DMS 273 (cell line): ENCODE data around the gene GTF2H2C.
A peak's percentile ranks its signal among the peaks of the same experiment; 100 is the strongest.
"Not testable (repeated sequence)": the region's sequence is repeated elsewhere in the genome, so short reads cannot be mapped to it uniquely, and the experiment has no call there.

Experiments
- DNase-seq: peaks from one replicate; lab custom pipeline; 2025; ENCODE audit not compliant: unreplicated experiment; lab: John Stamatoyannopoulos, UW

GTF2H2C gene

DNA sequence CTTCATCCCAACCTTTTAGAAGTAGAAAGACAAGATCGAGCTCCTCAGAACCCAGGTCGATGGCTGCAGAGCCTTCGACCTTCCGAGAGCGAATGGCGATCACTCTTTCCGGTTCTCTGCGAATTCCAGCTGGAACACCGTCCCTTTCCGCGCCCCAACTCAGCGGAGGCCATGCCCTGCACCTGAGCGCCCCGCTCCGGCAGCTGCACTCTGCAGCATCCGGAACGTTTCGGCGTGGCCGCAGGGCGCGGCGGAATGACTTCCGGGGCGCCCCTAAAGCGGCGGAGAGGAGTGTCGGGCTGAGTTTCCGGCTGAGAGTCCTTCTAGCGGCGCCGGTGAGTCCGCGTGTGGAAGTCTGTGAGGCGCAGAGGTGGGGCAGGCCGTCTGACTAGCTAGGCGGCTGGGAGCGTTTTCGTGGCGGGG is at the start of gene GTF2H2C:
Gene GTF2H2C, plus strand, starts transcription at position 284 of the 423 bp plus-strand sequence. CDS start 4,942 bp downstream, outside the sequence.
- DNase-seq, result not testable (repeated sequence)

DNA sequence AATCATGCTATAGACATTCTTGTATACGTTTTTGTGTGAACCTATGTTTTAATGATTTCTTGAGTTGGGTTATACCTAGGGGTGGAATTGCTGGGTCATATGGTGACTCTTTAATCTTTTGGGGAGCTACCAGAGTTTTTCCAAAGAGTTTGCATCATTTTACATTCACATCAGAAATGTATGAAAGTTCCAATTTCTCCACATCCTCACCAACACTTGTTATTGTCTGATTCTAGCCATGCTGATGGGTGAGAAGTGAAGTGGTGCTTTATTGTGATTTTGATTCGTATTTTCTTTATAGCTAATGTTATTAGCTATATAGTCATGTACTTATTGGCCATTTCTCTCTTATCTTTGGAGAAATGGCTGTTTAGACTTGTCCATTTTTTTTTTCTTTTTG is 49.3 kb upstream of the GTF2H2C start:
- DNase-seq, result no peak

DNA sequence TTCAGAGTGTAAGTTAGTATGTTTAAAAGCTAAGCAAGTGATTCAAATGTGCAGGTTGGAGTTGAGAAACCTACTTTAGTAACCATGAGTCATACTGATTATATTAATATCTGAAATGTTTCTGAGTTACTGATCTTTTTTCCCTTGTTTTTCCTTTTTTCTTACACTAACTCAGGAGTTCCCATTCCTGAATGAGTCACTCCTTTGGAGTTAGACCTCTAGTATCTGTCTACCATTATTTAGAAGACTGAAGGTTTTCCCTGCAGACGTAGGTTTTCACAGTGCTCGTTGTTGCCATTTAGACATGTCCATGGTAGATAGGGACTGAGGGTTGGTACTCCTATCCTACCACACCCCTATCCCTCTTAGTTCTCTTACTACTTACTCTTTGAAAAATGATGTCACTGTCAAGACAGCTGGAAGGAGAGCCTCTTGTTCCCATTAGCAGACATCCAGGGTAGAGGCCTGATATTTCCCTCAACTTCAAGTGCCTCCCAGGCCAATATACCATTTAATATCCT is 47.2 kb upstream of the GTF2H2C start:
- no peak for DNase-seq

DNA sequence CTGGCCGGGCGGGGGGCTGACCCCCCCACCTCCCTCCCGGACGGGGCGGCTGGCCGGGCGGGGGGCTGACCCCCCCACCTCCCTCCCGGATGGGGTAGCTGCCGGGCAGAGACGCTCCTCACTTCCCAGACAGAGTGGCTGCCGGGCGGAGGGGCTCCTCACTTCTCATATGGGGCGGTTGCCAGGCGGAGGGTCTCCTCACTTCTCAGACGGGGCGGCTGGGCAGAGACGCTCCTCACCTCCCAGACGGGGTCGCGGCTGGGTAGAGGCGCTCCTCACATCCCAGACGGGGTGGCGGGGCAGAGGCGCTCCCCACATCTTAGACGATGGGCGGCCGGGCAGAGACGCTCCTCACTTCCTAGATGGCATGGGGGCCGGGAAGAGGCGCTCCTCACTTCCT is 44.4 kb upstream of the GTF2H2C start:
- DNase-seq, result not testable (repeated sequence)

DNA sequence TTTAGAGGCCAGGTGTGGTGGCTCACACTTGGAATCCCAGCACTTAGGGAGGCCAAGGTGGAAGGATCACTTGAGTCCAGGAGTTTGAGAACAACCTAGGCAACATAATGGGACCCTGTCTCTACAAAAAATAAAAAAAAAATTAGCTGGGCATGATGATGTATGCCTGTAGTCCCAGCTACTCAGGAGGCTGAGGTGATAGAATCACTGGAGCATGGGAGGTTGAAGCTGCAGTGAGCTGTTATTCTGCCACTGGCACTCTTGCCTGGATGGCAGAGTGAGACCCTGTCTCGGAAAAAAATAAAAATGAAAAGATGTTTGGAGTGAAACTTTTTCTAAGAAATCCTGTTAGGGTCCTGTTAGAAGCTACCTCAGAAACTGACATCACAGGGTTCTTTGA is 43.2 kb upstream of the GTF2H2C start:
- no peak for DNase-seq

DNA sequence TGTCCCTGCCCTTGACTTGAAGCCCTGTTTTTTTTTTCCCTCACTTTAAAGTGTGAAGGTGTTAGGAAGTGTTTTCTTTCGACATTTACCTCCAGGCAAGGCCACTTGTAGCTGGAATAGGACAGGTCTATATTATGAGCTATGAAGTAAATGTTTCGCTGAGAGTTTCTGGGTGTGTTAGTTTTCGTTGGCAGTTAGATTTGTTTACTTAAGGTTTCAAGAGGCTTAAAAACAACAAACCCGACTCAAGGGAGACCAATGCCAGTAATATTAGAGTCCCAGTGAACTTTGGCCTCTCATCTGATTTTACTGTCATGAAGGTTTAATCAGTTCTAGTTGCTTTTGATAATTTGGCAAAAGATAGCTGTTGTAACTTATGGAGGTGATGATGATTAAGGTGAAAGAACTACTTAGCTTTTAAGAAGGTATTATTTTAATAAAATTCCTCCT is 42.2 kb upstream of the GTF2H2C start:
- peak; percentile 5 for DNase-seq

DNA sequence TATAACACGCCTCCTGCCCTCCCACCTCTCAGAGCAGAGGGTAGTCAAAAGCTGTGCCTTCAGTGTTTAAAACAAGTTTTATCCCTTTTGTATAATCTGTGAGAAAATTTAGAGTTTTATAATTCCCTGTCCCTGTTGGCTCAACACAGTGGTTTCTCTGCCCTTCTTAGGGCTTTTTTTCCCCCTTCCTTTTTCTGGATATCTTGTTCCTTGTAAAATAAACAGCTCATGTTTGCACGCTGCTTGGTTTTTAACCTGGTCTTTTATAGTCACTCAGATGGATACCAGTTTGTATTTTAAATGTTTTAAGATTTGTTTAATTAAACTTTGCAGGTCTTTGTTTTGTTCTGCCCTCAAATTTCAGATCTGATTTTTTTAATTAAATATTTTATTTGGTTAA is 40.7 kb upstream of the GTF2H2C start:
- DNase-seq, result no peak

DNA sequence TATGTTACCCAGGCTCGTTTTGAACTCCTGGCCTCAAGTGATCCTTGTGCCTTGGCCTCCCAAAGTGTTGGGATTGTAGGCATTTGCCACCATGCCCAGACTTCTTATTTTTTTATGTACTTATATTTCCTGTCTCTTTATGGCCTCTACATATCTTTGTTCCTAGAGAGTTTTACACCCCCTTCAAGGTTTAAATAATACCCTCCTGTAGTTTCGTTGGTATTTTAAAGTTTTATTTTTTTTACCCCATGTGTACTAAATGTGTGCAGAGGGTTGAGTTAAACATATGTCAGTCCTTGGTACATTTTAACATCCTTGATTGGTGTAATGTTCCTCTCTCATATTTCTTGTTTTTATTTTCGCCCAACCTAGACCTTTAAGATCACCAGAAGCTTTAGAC is 38.0 kb upstream of the GTF2H2C start:
- no peak for DNase-seq

DNA sequence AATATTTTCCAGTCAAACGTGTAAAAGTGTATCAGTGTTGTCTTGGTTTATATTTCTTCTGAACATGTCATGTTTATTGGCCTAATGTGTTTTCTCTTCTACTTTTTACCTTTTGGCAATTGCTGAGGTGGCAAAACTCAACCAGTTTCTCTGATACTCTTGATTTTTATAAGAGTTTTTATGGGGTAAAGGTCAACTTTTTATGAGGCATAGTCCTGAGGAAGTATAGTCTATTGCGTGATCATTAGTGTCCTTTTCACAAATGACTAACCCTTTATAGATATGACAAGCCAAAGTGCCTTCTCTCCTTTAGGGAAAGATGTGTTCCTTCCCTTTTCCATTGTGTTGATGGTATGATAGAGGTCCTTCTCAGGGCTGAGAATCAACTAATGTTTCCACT is 34.5 kb upstream of the GTF2H2C start:
- DNase-seq, result no peak

DNA sequence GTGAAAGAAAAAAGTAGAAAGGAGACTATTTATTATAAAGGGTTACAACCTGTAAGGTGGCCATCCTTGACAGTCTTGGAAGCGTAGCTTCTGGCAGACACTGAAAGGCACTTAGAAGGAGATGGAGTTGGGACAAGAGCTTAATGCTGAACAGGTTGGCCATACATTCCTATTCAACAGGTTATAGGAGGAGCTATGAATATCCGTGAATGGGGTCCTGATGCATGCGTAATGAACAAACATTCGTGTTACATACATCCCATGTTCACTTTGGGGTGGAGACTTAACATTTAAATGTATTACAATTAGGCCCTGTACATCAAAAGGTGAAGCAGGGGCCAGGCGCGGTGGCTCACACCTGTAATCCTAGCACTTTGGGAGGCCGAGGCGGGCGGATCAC is 33.3 kb upstream of the GTF2H2C start:
- no peak for DNase-seq

DNA sequence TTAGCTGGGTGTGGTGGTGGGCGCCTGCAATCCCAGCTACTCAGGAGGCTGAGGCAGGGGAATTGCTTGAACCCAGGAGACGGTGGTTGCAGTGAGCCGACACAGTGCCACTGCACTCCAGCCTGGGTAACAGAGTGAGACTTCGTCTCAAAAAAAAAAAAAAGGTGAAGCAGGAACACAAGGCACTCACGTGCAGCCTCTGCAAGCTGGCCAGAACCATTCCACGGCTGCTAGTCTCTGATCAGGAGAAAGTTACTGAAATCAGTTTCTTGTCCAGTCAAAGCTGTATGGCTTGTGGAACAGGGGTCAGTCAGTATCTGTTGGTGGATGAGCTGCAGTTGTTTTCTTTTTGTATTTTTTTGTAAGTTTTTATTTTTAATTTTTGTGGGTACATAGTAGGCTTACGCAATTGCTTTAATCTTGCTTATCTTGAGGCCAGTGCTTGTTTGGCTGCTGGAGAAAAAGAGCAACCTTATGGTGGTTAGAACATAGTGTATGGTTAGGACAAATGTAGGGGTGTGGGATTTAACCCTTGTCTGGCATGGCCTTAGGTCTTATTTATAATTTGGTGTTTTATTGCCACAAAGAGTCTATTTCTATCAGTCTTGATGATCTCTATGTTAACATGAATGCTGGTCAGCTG is 32.7 kb upstream of the GTF2H2C start:
- no peak for DNase-seq

DNA sequence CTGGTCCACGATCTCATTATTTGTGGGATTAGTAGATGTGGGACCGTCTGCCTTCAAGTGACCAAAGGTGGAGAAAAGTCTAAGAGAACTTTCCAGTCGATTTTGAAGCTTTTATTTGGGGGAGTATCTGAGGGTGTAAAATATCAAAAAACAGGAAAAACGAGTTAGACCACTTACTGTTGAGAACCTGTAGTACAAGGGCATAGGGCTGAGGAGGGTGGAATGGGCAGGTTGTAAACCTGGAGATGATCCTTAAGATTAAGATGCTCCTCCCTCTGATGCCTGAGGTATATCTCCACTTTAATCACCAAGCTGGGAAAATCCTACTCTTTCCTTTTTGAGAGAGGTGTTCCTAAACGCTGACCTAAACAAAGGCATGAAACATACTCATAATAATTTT is 32.0 kb upstream of the GTF2H2C start:
- DNase-seq, result no peak

DNA sequence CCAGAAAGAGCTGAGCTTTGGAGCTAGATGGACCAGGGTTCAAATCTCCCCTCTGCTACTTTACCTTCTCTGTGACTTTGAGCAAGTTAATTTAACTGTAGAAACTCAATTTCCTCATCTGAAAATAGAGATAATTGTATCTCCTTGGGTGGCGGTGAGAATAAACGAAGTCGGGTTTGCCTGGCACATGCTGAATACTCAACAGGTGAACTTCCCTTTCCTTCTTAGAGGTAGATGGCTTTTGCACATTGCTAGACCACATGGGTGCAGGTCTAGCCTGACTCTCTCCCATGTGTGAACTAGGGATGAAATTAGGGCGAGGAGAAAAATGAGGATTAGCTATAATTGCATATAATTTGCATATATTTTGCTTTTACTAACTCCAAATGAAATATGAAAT is 31.4 kb upstream of the GTF2H2C start:
- no peak for DNase-seq

DNA sequence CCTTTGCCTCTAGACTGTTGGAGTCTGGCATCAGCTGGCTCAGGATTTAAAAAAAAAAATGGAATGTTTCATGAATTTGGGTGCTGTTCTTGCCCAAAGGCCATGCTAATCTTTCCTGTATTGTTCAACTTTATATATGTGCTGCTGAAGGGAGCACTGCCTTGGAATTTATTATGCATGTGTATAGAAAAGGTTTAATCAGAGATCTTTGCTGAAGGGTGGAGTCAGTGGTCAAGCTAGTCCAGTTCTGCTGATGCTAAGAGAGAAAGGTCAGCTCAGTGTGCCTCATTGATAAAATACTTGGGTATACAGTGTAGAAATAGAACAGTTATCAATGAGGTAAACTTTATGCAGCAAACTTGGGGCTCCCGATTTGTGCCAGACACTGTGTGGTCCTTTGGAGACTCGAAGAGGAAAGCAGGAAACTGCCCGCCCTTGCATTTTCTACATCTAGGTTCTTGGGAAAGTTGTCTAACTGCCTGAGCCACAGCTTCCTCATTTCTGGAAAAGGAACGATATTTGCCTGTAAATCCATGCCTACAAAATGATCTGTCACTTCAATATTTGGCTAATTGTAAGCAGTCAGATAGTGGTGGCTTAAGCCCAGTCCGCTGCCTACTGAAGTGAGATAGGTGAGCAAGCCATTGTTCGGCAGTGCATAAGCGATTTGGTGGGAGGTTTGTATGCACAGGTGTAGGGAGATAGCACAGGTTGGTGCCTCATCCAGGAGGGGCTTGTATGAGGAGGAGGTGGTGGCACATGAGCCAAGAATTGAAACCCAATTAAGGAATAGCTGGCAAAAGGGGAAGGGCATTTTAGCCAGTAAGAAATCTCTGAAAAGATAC is 29.2 kb upstream of the GTF2H2C start:
- DNase-seq, result no peak

DNA sequence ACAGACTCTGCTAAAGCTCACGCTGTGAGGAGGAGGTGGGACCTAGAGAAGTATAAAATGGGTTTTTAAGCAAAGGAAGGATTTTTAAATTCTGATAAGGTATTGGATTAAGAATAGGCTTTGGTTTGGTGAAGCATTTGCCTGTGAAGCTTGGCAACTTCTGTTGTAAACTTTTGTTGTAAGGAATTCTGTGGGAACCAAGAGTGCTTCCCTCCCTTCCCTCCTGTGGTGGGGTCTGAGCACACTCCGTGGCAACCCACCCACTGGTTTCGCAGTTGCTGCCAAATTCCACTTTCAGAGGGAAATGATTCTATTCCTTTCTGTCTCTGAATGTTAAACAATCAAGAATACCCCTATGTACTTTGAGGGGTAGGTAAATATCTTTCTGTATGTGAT is 28.6 kb upstream of the GTF2H2C start:
- no peak for DNase-seq

DNA sequence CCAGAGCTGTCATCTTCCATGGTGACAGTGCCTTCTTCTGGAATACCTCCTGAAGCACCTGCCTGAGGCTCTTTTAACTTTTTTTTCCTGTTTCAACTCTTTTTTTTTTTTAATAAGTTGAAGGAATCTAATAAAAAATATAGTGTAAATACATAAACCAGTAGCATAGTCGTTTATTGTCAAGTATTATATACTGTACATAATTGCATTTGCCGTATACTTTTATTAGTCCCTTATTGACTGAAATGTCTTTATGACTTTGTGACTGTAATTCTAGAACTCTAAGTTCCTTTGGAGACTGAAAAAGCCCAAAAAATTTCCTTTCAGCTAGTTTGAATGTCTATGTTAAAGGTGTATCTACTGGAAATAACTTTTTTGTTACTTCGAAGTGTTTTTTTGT is 22.1 kb upstream of the GTF2H2C start:
- not testable (repeated sequence) for DNase-seq

DNA sequence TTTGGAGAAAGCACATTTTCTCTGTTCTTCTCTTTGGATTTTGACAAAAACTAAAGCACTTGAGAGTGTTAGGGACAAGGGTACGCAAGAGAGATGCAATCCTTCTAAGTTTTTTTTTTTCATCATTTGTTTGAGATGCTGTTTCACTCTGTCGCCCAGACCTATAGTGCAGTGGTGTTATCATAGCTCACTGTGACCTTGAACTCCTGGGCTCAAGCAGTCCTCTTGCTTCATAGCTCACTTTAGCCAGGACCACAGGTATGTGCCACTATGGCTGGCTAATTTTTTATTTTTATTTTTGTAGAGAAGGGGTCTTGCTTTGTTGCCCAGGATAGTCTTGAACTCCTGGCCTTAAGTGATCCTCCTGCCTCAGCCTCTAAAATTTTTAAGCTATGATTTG is 21.3 kb upstream of the GTF2H2C start:
- not testable (repeated sequence) for DNase-seq

DNA sequence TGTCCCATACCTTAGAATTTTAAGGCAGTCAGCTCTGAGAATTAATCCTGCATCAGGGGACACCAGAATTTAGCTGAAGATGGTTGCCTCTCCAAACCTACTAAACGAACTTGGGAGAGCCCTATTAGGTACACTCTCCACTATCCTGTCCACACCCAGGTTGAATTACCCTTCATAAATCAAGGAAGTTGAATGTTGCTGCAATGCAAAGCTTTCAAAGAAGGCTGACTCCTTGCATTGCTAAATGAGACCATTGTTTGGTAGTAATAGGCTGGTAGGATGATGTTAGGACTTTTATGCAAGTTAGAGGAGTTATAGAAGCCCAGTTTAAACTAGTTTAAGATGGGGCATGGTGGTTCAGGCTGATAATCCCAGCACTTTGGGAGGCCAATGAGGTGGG is 18.6 kb upstream of the GTF2H2C start:
- DNase-seq, result not testable (repeated sequence)

DNA sequence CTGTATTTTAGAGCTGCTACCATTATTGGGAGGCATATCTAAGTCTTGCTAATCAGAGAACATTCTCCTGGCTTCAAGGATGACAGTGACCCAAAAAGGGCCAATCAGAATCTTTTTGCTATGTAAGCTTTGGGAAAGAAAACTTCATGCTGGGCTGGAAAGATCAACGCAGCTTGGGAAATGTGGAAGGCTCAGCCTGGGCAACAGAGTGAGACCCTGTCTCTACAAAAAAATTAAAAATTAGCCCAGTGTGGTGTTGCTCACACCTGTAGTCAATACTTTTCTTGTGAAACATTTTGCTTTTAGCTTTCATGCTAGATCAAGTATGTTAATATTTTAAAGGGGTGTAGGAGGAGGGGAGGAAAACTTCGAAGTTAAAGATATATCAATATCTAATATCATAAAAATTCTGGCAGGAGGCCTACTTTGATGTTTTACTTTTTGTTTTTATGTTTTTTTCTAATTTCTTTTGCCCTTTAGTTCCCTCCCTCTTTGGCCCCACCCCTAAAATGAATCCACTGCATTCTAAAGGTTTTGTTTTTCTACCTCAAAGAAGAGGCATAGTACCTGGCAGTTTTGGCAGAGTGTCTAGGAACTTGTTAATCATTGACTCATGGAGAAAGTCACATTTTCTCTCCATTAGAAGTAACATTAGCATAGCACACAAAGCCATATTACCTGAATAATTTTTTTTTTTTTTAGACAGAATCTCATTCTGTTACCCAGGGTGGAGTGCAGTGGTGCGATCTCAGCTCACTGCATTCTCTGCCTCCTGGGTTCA is 17.0 kb upstream of the GTF2H2C start:
- not testable (repeated sequence) for DNase-seq

DNA sequence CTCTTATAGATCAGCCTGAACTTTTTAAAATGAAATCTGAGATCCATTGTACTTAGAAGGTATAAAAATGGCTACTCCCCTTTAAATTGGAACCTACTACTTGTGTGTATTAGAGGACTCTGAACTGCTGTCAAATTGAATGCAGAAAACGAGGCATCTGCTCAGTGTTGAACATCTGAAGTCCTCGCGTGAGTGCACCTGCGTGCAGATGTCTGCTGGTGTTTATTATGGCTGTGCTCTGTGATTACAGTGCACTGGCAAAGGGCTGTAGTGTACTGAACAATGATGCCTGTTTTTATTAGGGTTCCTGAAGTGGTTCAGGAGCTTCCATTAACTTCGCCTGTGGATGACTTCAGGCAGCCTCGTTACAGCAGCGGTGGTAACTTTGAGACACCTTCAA is 15.4 kb upstream of the GTF2H2C start:
- DNase-seq, result not testable (repeated sequence)
